ENCODE measurements around the gene EXT2. TPM values are rescaled to one million over a fixed set of nuclear protein-coding genes. Genes with fewer than 3 reads are reported as not detected.

The EXT2 gene
- total RNA-seq, 2 donors from 2014 or later, result 76.5 to 96.7 TPM

DNA sequence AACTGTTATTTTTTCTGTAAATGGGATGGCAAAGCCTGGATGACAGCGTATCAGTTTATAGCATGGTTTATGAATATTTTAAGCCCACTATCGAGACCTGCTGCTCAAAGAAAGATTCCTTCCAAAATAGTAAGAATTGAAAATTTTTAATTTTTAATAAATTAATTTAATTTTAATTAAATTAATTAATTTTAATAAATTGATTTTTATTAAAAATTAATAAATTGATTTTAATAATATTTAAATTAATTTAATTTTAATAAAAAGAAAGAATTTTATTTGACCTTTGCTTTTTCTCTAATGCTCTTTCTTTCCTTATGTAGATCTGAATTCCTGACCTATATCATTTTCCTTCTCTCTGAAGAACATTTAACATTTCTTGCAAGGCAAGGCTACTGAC lies 62.9 kb downstream of the EXT2 start:
- DNase-seq (ENCODE audit: low spot score), result no peak
- no peaks in the 10 kb centered on the region for H3K36me3 ChIP-seq
- H3K9me3 ChIP-seq, result no peaks in the 10 kb centered on the region
- no peak overlapping the region for H3K4me3 ChIP-seq
- 99% methylated on average over 2 of the region's 2 CpGs for WGBS
- no peaks in the 10 kb centered on the region for H3K4me1 ChIP-seq (replicated peaks)
- intact Hi-C loops (cut with DNase I), result no loop called here
- no peak overlapping the region for H3K27ac ChIP-seq
- no peaks in the 10 kb centered on the region for H3K27me3 ChIP-seq (replicated peaks; ENCODE audit: insufficient read depth)
- TF ChIP-seq POLR2A (IDR thresholded peaks at IDR 0.05) (no peak), POLR2AphosphoS5 (IDR thresholded peaks at IDR 0.05) (no peak)
- TF ChIP-seq, protein P1, sequence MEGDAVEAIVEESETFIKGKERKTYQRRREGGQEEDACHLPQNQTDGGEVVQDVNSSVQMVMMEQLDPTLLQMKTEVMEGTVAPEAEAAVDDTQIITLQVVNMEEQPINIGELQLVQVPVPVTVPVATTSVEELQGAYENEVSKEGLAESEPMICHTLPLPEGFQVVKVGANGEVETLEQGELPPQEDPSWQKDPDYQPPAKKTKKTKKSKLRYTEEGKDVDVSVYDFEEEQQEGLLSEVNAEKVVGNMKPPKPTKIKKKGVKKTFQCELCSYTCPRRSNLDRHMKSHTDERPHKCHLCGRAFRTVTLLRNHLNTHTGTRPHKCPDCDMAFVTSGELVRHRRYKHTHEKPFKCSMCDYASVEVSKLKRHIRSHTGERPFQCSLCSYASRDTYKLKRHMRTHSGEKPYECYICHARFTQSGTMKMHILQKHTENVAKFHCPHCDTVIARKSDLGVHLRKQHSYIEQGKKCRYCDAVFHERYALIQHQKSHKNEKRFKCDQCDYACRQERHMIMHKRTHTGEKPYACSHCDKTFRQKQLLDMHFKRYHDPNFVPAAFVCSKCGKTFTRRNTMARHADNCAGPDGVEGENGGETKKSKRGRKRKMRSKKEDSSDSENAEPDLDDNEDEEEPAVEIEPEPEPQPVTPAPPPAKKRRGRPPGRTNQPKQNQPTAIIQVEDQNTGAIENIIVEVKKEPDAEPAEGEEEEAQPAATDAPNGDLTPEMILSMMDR (IDR thresholded peaks at IDR 0.05), result no peak

DNA sequence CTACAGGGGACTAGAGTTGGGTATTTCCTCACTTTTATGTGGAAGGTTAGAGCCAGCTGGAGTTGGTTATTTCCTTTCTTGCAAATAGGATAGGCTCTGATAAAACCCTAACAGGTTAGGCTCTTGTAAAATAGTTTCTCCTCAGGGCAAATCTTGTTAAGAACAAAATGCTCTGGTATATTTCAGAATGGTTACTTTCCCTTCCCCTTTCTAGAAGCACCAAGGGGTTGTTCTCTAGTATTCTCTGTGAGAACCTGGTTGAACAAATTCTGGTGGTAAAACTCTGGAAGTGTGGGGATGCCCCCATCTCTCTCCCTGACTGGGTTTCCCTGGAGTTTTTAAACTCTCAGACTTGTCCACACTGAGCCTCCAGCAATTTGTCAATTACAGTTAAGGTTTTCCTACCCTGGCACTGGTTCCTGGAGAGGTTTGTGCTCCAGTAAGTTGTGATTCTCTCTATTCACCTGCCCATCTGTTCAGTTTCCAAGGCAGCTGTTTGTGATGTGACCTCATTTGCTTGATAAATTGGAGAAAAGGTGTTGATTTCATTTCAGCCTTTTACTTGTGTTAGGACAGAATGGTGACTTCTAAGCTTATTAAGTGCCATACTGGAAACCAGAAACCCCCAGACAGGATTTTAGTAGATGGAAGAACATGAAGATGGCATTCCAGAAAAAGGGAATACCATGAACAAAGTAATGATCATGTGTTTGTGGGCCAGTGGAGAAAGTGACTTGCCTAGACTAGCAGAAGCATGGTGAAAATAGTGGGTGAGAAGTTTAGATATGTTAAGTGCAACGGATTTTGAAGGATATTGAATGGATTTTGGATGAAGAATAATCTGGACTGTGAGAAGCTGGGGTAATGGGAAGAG lies 64.6 kb downstream of the EXT2 start:
- Histone ChIP-seq H3K9me3 (no peaks in the 10 kb centered on the region), H3K27me3 (replicated peaks; ENCODE audit: insufficient read depth) (no peaks in the 10 kb centered on the region), H3K36me3 (no peaks in the 10 kb centered on the region), H3K27ac (no peak overlapping the region), H3K4me1 (replicated peaks) (no peaks in the 10 kb centered on the region), H3K4me3 (no peak overlapping the region)
- 89% methylated on average over 1 of the region's 1 CpG for WGBS
- intact Hi-C loops (cut with DNase I), result no loop called here
- TF ChIP-seq POLR2A (IDR thresholded peaks at IDR 0.05) (no peak), POLR2AphosphoS5 (IDR thresholded peaks at IDR 0.05) (no peak)
- TF ChIP-seq, protein P1 (IDR thresholded peaks at IDR 0.05), result no peak
- no peak for DNase-seq (ENCODE audit: low spot score)

DNA sequence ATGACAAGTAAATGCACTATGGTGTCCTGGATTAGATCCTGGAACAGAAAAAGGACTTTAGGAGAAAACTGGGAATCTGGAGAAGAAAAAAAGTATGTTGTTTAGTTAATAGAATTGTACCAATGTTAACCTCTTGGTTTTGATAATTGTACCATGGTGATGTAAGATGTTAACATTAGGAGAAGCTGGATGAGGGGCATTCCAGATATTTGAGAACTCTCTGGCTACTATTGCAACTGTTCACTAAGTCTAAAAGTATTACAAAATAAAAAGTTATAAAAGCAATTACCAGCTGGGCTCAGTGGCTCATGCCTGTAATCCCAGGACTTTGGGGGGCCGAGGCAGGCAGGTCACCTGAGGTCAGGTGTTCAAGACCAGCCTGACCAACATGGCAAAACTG lies 66.5 kb downstream of the EXT2 start:
- DNase-seq (ENCODE audit: low spot score), result no peak
- Histone ChIP-seq H3K9me3 (no peaks in the 10 kb centered on the region), H3K27me3 (replicated peaks; ENCODE audit: insufficient read depth) (no peaks in the 10 kb centered on the region), H3K36me3 (no peaks in the 10 kb centered on the region), H3K4me3 (no peak overlapping the region), H3K4me1 (replicated peaks) (no peaks in the 10 kb centered on the region), H3K27ac (no peak overlapping the region)
- WGBS, result 95% methylated on average over 1 of the region's 1 CpG
- TF ChIP-seq, protein P1 (IDR thresholded peaks at IDR 0.05), result no peak
- TF ChIP-seq POLR2AphosphoS5 (IDR thresholded peaks at IDR 0.05), result no peak
- no peak for TF ChIP-seq POLR2A (IDR thresholded peaks at IDR 0.05)
- intact Hi-C loops (cut with DNase I), result no loop called here

DNA sequence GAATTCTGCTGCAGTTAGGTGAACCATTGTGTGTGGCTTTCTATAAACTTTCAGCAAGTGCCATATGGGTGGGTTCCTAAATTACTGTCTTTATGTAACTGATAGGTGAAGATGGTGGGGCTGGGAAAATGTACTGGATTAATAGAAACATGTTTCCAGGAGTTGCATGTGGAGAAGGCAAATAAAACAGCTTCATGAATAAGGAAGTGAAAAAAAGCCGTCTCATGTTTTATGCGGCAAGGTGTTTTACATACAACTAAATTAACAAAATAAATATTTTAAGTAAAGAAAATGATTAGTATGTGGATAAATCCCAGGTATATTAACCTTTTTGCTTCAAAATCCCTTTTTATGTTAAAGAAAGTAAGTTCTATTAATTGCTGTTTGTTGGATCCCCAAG lies 67.2 kb downstream of the EXT2 start:
- Histone ChIP-seq H3K4me3 (no peak overlapping the region), H3K27me3 (replicated peaks; ENCODE audit: insufficient read depth) (no peaks in the 10 kb centered on the region), H3K36me3 (no peaks in the 10 kb centered on the region), H3K9me3 (no peaks in the 10 kb centered on the region), H3K27ac (no peak overlapping the region), H3K4me1 (replicated peaks) (peaks cover 3% of the 10 kb centered on the region)
- WGBS, result 94% methylated on average over 2 of the region's 2 CpGs
- DNase-seq (ENCODE audit: low spot score), result no peak
- TF ChIP-seq, protein P1 (IDR thresholded peaks at IDR 0.05), result no peak
- TF ChIP-seq POLR2AphosphoS5 (IDR thresholded peaks at IDR 0.05) (no peak), POLR2A (IDR thresholded peaks at IDR 0.05) (no peak)
- intact Hi-C loops (cut with DNase I), result no loop called here

DNA sequence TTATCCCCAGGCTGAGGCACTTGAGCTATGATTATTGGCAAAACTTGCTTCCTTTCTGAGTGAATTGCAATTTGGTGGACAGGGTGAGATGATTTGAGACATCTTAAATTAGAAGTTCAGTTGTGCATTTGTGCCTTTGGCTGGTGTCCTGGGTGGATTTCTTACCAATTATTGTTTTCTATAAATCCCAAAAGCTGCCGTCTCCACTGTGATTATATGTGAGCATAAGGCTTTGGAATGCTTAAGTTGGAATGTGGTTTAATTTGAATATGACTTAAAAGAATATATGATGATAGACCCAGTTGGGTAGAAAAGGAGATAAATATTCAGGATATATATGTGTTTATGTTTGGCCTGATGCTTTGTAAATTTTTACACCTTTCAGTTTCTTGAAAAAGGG lies 70.0 kb downstream of the EXT2 start:
- no peak overlapping the region for H3K4me3 ChIP-seq
- no peaks in the 10 kb centered on the region for H3K36me3 ChIP-seq
- no peaks in the 10 kb centered on the region for H3K9me3 ChIP-seq
- no peak overlapping the region for H3K27ac ChIP-seq
- 93% methylated on average over 1 of the region's 1 CpG for WGBS
- H3K4me1 ChIP-seq (replicated peaks), result peaks cover 3% of the 10 kb centered on the region
- TF ChIP-seq POLR2A (IDR thresholded peaks at IDR 0.05), result no peak
- TF ChIP-seq POLR2AphosphoS5 (IDR thresholded peaks at IDR 0.05), result no peak
- TF ChIP-seq, protein P1 (IDR thresholded peaks at IDR 0.05), result no peak
- intact Hi-C loops (cut with DNase I), result no loop called here
- no peaks in the 10 kb centered on the region for H3K27me3 ChIP-seq (replicated peaks; ENCODE audit: insufficient read depth)
- no peak for DNase-seq (ENCODE audit: low spot score)
